BJ (cell line): ENCODE measurements around the gene AK5. TPM values are rescaled to one million over a fixed set of nuclear protein-coding genes. Genes with fewer than 3 reads are reported as not detected.

Experiments
- CTCF ChIA-PET: fragments of 350-600 bp; formaldehyde crosslinking; extraction: SDS; loops from one replicate; lab custom pipeline; 2021; ENCODE audit warnings: antibody characterized with exemption, inconsistent platforms; lab: Yijun Ruan, JAX
- POLR2A ChIA-PET: fragments of 300-600 bp; sonication (Branson Sonifier 250); formaldehyde crosslinking; extraction: SDS; loops from one replicate; lab custom pipeline; 2021; ENCODE audit warnings: antibody characterized with exemption; lab: Charles Lee
- DNase-seq: peaks from one replicate; pipeline ENCODE4 v3.0.0-alpha.2; 2011; ENCODE audit warnings: low read depth
- H3K27me3 ChIP-seq: 2 replicates; pipeline ENCODE4 v1.6.0; 2011; ENCODE audit warnings: low read length; ENCODE audit not compliant: control insufficient read depth, insufficient read depth
- H3K36me3 ChIP-seq: 2 replicates; pipeline ENCODE4 v1.5.1; 2011; ENCODE audit warnings: low read length; ENCODE audit not compliant: control insufficient read depth, insufficient read depth
- H3K4me3 ChIP-seq: 2 replicates; pipeline ENCODE4 v1.5.1; 2011; ENCODE audit warnings: low read depth, mild to moderate bottlenecking, control low read depth, low read length
- CTCF ChIP-seq: IDR thresholded peaks from 2 replicates; pipeline ENCODE4 v1.5.1; 2011; ENCODE audit warnings: low read depth, mild to moderate bottlenecking, control low read depth, inconsistent platforms, low read length, moderate library complexity; ENCODE audit not compliant: insufficient read depth
- polyA plus RNA-seq: library from polyadenylated mRNA; depleted of rRNA; stranded (reverse); fragments of >200 nt; gene quantifications from 2 replicates; pipeline ENCODE4 v1.2.3, GENCODE V29; 2011

The AK5 gene
- polyA plus RNA-seq, 1 experiment, result 7.8 TPM

GRCh38 chr1:77489910-77490309 lies 208.1 kb downstream of the AK5 start:
- no peak overlapping the region for H3K4me3 ChIP-seq
- CTCF ChIA-PET, result interaction anchor here (1.2 kb wide), 1 partner anchor 197 kb away, joined by 3 read pairs; no protein-coding TSS in a partner anchor
- no peaks in the 10 kb centered on the region for H3K27me3 ChIP-seq
- DNase-seq, result peak; percentile 35
- no peaks in the 10 kb centered on the region for H3K36me3 ChIP-seq
- no peak for TF ChIP-seq CTCF
- POLR2A ChIA-PET, result interaction anchor here (0.6 to 0.7 kb wide), 2 partner anchors 264 to 271 kb away, joined by 3 read pairs; no protein-coding TSS in a partner anchor

GRCh38 chr1:77494026-77494425 lies 212.2 kb downstream of the AK5 start:
- CTCF ChIA-PET, result no interaction called here
- Histone ChIP-seq H3K27me3 (no peaks in the 10 kb centered on the region), H3K36me3 (no peaks in the 10 kb centered on the region), H3K4me3 (no peak overlapping the region)
- TF ChIP-seq CTCF, result no peak
- no peak for DNase-seq
- POLR2A ChIA-PET, result no interaction called here

GRCh38 chr1:77498918-77499317 lies 217.1 kb downstream of the AK5 start:
- no peaks in the 10 kb centered on the region for H3K27me3 ChIP-seq
- ChIA-PET POLR2A (no interaction called here), CTCF (interaction anchor here (1.9 kb wide), 1 partner anchor 12 kb away, joined by 5 read pairs; no protein-coding TSS in a partner anchor)
- H3K4me3 ChIP-seq, result no peak overlapping the region
- DNase-seq, result no peak
- H3K36me3 ChIP-seq, result no peaks in the 10 kb centered on the region
- no peak for TF ChIP-seq CTCF

GRCh38 chr1:77499466-77499865 lies 217.6 kb downstream of the AK5 start:
- DNase-seq, result no peak
- no peak overlapping the region for H3K4me3 ChIP-seq
- ChIA-PET CTCF (no interaction called here), POLR2A (interaction anchor here (0.7 kb wide), 1 partner anchor 576 kb away, joined by 11 read pairs; no protein-coding TSS in a partner anchor)
- no peak for TF ChIP-seq CTCF
- H3K36me3 ChIP-seq, result no peaks in the 10 kb centered on the region
- H3K27me3 ChIP-seq, result no peaks in the 10 kb centered on the region

GRCh38 chr1:77504986-77505385 lies 223.2 kb downstream of the AK5 start:
- no peak for DNase-seq
- H3K27me3 ChIP-seq, result no peaks in the 10 kb centered on the region
- H3K4me3 ChIP-seq, result no peak overlapping the region
- H3K36me3 ChIP-seq, result no peaks in the 10 kb centered on the region
- ChIA-PET CTCF (no interaction called here), POLR2A (no interaction called here)
- TF ChIP-seq CTCF, result no peak
